Measurements from ENCODE around the gene SKOR2.

The SKOR2 gene

GRCh38 chr18:47251289-47252120, at the start of gene SKOR2:
Gene SKOR2, minus strand, starts transcription at chr18:47251660. Its CDS starts 2,477 bp downstream, at chr18:47249183.
- H3K27ac ChIP-seq: no peak within 1 kb of the TSS
- TF ChIP-seq CTCF (conservative IDR thresholded peaks at IDR 0.05): no peak

- no peak overlapping the region for H3K27ac ChIP-seq
- TF ChIP-seq CTCF (conservative IDR thresholded peaks at IDR 0.05): no peak
Observed at GRCh38 chr18:47296462-47296861, 45.0 kb upstream of the SKOR2 start.

- TF ChIP-seq CTCF (conservative IDR thresholded peaks at IDR 0.05): no peak
- H3K27ac ChIP-seq: no peak overlapping the region
Observed at GRCh38 chr18:47294801-47295200, 43.3 kb upstream of the SKOR2 start.

- no peak for TF ChIP-seq CTCF (conservative IDR thresholded peaks at IDR 0.05)
- no peak overlapping the region for H3K27ac ChIP-seq
Observed at GRCh38 chr18:47288741-47289140, 37.3 kb upstream of the SKOR2 start.

- TF ChIP-seq CTCF (conservative IDR thresholded peaks at IDR 0.05): no peak
- no peak overlapping the region for H3K27ac ChIP-seq
Observed at GRCh38 chr18:47287911-47288585, 36.6 kb upstream of the SKOR2 start.

- TF ChIP-seq CTCF (conservative IDR thresholded peaks at IDR 0.05): no peak
- H3K27ac ChIP-seq: no peak overlapping the region
Observed at GRCh38 chr18:47286776-47287410, 35.4 kb upstream of the SKOR2 start.

- H3K27ac ChIP-seq: no peak overlapping the region
- TF ChIP-seq CTCF (conservative IDR thresholded peaks at IDR 0.05): no peak
Observed at GRCh38 chr18:47285456-47285855, 34.0 kb upstream of the SKOR2 start.
